A673 (cell line): ENCODE data around the gene TRMT10A. TPM values are rescaled to one million over a fixed set of nuclear protein-coding genes. Genes with fewer than 3 reads are reported as not detected.

Source experiments
- BruUV-seq: library from RNA; stranded (reverse); fragments of 400-500 nt; replicated peaks from 2 replicates; lab custom pipeline; 2021; lab: Mats Ljungman, UMichigan
- CTCF ChIA-PET: fragments of 300-600 bp; sonication (Branson Sonifier 250); formaldehyde crosslinking; loops from one replicate; lab custom pipeline; 2022; ENCODE audit warnings: antibody characterized with exemption; lab: Charles Lee
- POLR2A ChIA-PET: fragments of 300-600 bp; sonication (Branson Sonifier 250); formaldehyde crosslinking; loops from one replicate; lab custom pipeline; 2022; ENCODE audit warnings: antibody characterized with exemption; ENCODE audit not compliant: low non-redundant PET; lab: Charles Lee
- DNase-seq: peaks from one replicate; pipeline ENCODE4 v3.0.0-alpha.2; 2015; ENCODE audit warnings: low spot score
- H3K27ac ChIP-seq: fragments of 200-600 bp; sonication (generic); 2 replicates; pipeline ENCODE4 v1.5.1; 2016; ENCODE audit warnings: mixed run types, low read depth, mild to moderate bottlenecking, mixed read lengths, antibody characterized with exemption, low read length; ENCODE audit not compliant: poor library complexity, severe bottlenecking
- H3K27me3 ChIP-seq: fragments of 200-600 bp; sonication (generic); replicated peaks from 2 replicates; pipeline ENCODE4 v1.6.1; 2017; ENCODE audit warnings: mixed run types, low read depth, mild to moderate bottlenecking, mixed read lengths, antibody characterized with exemption, low read length; ENCODE audit not compliant: insufficient read depth, poor library complexity
- H3K36me3 ChIP-seq: fragments of 200-600 bp; sonication (generic); 2 replicates; pipeline ENCODE4 v1.6.1; 2016; ENCODE audit warnings: mixed run types, mild to moderate bottlenecking, mixed read lengths, antibody characterized with exemption, low read length; ENCODE audit not compliant: insufficient read depth, poor library complexity, severe bottlenecking
- H3K4me1 ChIP-seq: fragments of 200-600 bp; sonication (generic); 2 replicates; pipeline ENCODE4 v1.6.1; 2017; ENCODE audit warnings: mixed run types, mild to moderate bottlenecking, mixed read lengths, antibody characterized with exemption, low read length; ENCODE audit not compliant: insufficient read depth, poor library complexity, severe bottlenecking
- H3K4me3 ChIP-seq: fragments of 200-600 bp; sonication (generic); 2 replicates; pipeline ENCODE4 v1.5.1; 2016; ENCODE audit warnings: low read depth, mixed run types, mild to moderate bottlenecking, mixed read lengths, low read length; ENCODE audit not compliant: poor library complexity, severe bottlenecking
- H3K9me3 ChIP-seq: fragments of 200-600 bp; sonication (generic); 2 replicates; pipeline ENCODE4 v1.6.1; 2016; ENCODE audit warnings: mixed run types, low read depth, mild to moderate bottlenecking, mixed read lengths, antibody characterized with exemption, low read length; ENCODE audit not compliant: poor library complexity, severe bottlenecking
- CTCF ChIP-seq: fragments of 300-800, 200-600 bp; sonication (generic); conservative IDR thresholded peaks from 2 replicates; pipeline ENCODE4 v1.5.1; 2017; ENCODE audit warnings: low read depth, mild to moderate bottlenecking, antibody characterized with exemption, low read length, moderate library complexity, mixed read lengths
- EZH2 ChIP-seq: fragments of 200-600 bp; sonication (generic); IDR thresholded peaks from 2 replicates; pipeline ENCODE4 v1.6.1; 2017; ENCODE audit warnings: borderline replicate concordance, low read depth, mild to moderate bottlenecking, mixed read lengths, antibody characterized with exemption, low read length; ENCODE audit not compliant: poor library complexity, severe bottlenecking
- intact Hi-C: fragments of 100-400 bp; cut with micrococcal nuclease; formaldehyde crosslinking; loops from one replicate; pipeline ENCODE4 v1.10.0; 2022; ENCODE audit not compliant: unreplicated experiment
- total RNA-seq: library from RNA; stranded (reverse); gene quantifications from 2 replicates; pipeline ENCODE4 v1.2.3, GENCODE V29; 2021

TRMT10A gene
- total RNA-seq, 1 experiment from 2014 or later: 4.6 TPM

DNA sequence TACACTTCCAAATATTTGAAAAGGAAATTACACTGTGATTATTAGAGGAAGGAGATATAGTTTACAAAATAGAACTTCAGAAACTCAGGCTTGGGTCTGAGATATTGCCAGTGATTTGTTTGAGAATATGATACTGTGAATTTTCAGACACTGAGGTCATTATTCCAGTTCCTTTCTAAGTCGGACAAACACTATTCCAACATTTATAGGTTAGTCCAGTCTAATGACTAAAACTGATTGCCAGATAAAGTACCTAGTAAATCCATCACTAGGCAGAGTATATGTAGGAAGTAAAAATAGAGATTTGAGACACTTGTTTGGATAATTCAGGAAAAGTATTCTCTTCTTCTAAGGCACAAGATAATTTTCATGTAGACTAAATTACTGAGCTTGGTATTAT lies 24.0 kb upstream of the TRMT10A start:
- peaks cover 18% of the 10 kb centered on the region for H3K27me3 ChIP-seq
- no peak overlapping the region for H3K4me3 ChIP-seq
- no TSS peak for BruUV-seq
- TF ChIP-seq EZH2 (no peak), CTCF (no peak)
- intact Hi-C loops: no loop called here
- H3K4me1 ChIP-seq: peaks cover 4% of the 10 kb centered on the region
- no peak for DNase-seq
- H3K9me3 ChIP-seq: no peaks in the 10 kb centered on the region
- POLR2A ChIA-PET: interaction anchor here (0.6 kb wide), 1 partner anchor 224 kb away, joined by 6 read pairs; no protein-coding TSS in a partner anchor
- no peaks in the 10 kb centered on the region for H3K36me3 ChIP-seq
- CTCF ChIA-PET: no interaction called here
- no peak overlapping the region for H3K27ac ChIP-seq

DNA sequence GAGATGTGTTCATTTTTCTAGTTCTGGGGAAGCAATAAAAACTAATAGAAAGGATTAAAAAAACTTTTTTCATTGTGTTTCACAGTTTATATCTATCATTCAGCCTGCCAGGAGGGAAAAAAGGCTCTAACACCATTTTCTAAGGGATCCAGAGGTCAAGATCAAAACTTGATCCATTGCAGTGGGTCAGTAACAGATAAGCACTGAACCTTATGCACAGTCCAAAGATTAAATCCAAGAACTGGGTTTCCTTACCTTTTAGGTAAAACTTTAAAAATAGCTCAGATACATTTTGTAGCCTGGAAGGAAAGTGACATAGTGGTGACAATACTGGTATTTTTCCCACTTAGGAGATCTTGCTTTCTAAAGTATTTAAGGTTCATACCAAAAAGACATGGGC lies 23.5 kb upstream of the TRMT10A start:
- no peak for DNase-seq
- Histone ChIP-seq H3K9me3 (no peaks in the 10 kb centered on the region), H3K4me3 (no peak overlapping the region), H3K36me3 (no peaks in the 10 kb centered on the region), H3K27me3 (peaks cover 23% of the 10 kb centered on the region), H3K4me1 (peaks cover 4% of the 10 kb centered on the region), H3K27ac (no peak overlapping the region)
- TF ChIP-seq CTCF (no peak), EZH2 (no peak)
- BruUV-seq: no TSS peak
- intact Hi-C loops: no loop called here
- ChIA-PET POLR2A (interaction anchor here (0.6 kb wide), 1 partner anchor 224 kb away, joined by 6 read pairs; no protein-coding TSS in a partner anchor), CTCF (no interaction called here)

DNA sequence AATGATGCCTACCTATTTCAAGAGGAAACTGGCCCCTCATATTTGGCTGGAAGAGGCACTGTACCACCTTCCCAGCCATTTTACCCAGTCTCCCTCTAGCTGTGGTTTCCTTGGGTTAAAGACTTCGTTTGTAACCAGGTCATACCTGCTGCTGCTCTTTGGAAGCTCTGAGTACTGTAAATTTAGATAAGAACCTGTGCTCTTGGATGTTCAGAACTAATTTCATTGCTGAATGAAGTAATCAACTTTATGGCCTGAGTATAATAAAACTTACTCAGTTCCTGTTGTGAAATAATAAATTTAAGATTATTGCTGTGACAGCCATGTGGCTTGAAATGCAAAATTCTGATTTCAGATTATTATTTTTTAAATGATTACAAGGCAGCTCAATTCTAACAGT lies 23.0 kb upstream of the TRMT10A start:
- ChIA-PET POLR2A (no interaction called here), CTCF (no interaction called here)
- Histone ChIP-seq H3K27me3 (peaks cover 28% of the 10 kb centered on the region), H3K9me3 (no peaks in the 10 kb centered on the region), H3K36me3 (no peaks in the 10 kb centered on the region), H3K27ac (no peak overlapping the region), H3K4me1 (peaks cover 4% of the 10 kb centered on the region), H3K4me3 (no peak overlapping the region)
- BruUV-seq: no TSS peak
- no peak for DNase-seq
- intact Hi-C loops: no loop called here
- TF ChIP-seq EZH2: no peak
- TF ChIP-seq CTCF: no peak
